T-cell (primary cell): ENCODE data around the gene TADA3. TPM values are rescaled to one million over a fixed set of nuclear protein-coding genes. Genes with fewer than 3 reads are reported as not detected.

Experiments
- ATAC-seq, 4 experiments: fragments of 200-7000 bp in 3 of 4; fragments of 150-1000 bp in 1 of 4; cut with Tn5 transposase; replicated peaks in 1 of 4; 1 replicate in 3 of 4; 2 replicates in 1 of 4; pipeline ENCODE4 v1.10.0; 2021; ENCODE audit warnings: moderate library complexity in 3 of 4, mild to moderate bottlenecking in 2 of 4, moderate number of reproducible peaks in 1 of 4
- CTCF ChIA-PET, 2 donors: fragments of 300-600 bp; sonication (Branson Sonifier 250); formaldehyde crosslinking; loops; one replicate each; lab custom pipeline; 2022; ENCODE audit warnings: antibody characterized with exemption in 2 of 2; lab: Charles Lee
- POLR2A ChIA-PET, 2 donors: fragments of 300-600 bp; sonication (Branson Sonifier 250); formaldehyde crosslinking; loops; one replicate each; lab custom pipeline; 2022; ENCODE audit warnings: antibody characterized with exemption in 2 of 2; lab: Charles Lee
- DNase-seq, 35 experiments: peaks; one replicate each; pipeline versions ENCODE4 v3.0.0 to v3.0.0-alpha.2; 2013 to 2023
- H3K27ac ChIP-seq: one replicate; pipeline ENCODE4 v1.5.1; 2013; ENCODE audit warnings: low read length
- H3K27me3 ChIP-seq, 2 experiments: replicated peaks in 1 of 2; 1 replicate in 1 of 2; 2 replicates in 1 of 2; pipeline versions ENCODE4 v1.6.1 to v1.7.0; 2013; ENCODE audit warnings: low read length in 1 of 2, mixed read lengths in 1 of 2; ENCODE audit not compliant: control insufficient read depth in 2 of 2, insufficient read depth in 2 of 2; ENCODE audit errors: extremely low read depth in 1 of 2
- H3K36me3 ChIP-seq, 2 donors: 1 replicate in 1 of 2; 2 replicates in 1 of 2; pipeline versions ENCODE4 v1.6.1 to v1.7.0; 2013; ENCODE audit warnings: low read length in 1 of 2; ENCODE audit not compliant: control insufficient read depth in 2 of 2, insufficient read depth in 1 of 2; ENCODE audit errors: extremely low read depth in 1 of 2
- H3K4me1 ChIP-seq, 2 experiments: 1 replicate in 1 of 2; 2 replicates in 1 of 2; pipeline versions ENCODE4 v1.6.1 to v1.7.0; 2013; ENCODE audit warnings: low read length in 2 of 2, mixed read lengths in 1 of 2; ENCODE audit not compliant: insufficient read depth in 2 of 2, control insufficient read depth in 1 of 2; ENCODE audit errors: extremely low read depth in 1 of 2
- H3K4me3 ChIP-seq, 2 donors: 1 replicate in 1 of 2; 2 replicates in 1 of 2; pipeline versions ENCODE4 v1.5.1 to v1.7.0; 2013; ENCODE audit warnings: mild to moderate bottlenecking in 2 of 2, low read length in 1 of 2, moderate library complexity in 1 of 2; ENCODE audit not compliant: control insufficient read depth in 1 of 2; ENCODE audit errors: extremely low read depth in 1 of 2
- H3K9me3 ChIP-seq: 2 replicates; pipeline ENCODE4 v1.7.0; 2013
- H3K27ac Mint-ChIP-seq, 2 donors: one replicate each; pipeline ENCODE4 v1.8.0; 2020 to 2021; ENCODE audit warnings: mild to moderate bottlenecking in 2 of 2, mixed read lengths in 2 of 2
- H3K27me3 Mint-ChIP-seq, 2 donors: one replicate each; pipeline ENCODE4 v1.8.0; 2021 to 2022; ENCODE audit warnings: mixed read lengths in 2 of 2
- H3K36me3 Mint-ChIP-seq: one replicate; pipeline ENCODE4 v1.8.0; 2021; ENCODE audit warnings: mixed read lengths
- H3K4me1 Mint-ChIP-seq, 3 donors: one replicate each; pipeline ENCODE4 v1.8.0; 2020 to 2022; ENCODE audit warnings: mixed read lengths in 3 of 3, mild to moderate bottlenecking in 1 of 3
- H3K4me3 Mint-ChIP-seq, 3 donors: one replicate each; pipeline ENCODE4 v1.8.0; 2020 to 2022; ENCODE audit warnings: mild to moderate bottlenecking in 3 of 3, mixed read lengths in 3 of 3, moderate library complexity in 3 of 3
- H3K9me3 Mint-ChIP-seq, 3 donors: one replicate each; pipeline ENCODE4 v1.8.0; 2020 to 2022; ENCODE audit warnings: mixed read lengths in 3 of 3
- WGBS: methylation state at CpG from one replicate; pipeline ENCODE4 v1.1.5; 2013; ENCODE audit warnings: missing lambda C conversion rate; ENCODE audit not compliant: insufficient coverage; 5-methylcytosine and 5-hydroxymethylcytosine counted together
- total RNA-seq, 35 experiments: library from RNA in 6 of 35; stranded (reverse) in 6 of 35; fragments of 120-200 nt in 1 of 35; gene quantifications; one replicate each; pipeline versions ENCODE4 v1.2.1 to v1.2.4 and lab custom pipeline; 2013 to 2026

TADA3 gene
- total RNA-seq, 5 donors from 2014 or later (not counting 1 experiment from before 2014, with no cell fraction given), result 29.1 to 46.5 (median 41.1) TPM

DNA sequence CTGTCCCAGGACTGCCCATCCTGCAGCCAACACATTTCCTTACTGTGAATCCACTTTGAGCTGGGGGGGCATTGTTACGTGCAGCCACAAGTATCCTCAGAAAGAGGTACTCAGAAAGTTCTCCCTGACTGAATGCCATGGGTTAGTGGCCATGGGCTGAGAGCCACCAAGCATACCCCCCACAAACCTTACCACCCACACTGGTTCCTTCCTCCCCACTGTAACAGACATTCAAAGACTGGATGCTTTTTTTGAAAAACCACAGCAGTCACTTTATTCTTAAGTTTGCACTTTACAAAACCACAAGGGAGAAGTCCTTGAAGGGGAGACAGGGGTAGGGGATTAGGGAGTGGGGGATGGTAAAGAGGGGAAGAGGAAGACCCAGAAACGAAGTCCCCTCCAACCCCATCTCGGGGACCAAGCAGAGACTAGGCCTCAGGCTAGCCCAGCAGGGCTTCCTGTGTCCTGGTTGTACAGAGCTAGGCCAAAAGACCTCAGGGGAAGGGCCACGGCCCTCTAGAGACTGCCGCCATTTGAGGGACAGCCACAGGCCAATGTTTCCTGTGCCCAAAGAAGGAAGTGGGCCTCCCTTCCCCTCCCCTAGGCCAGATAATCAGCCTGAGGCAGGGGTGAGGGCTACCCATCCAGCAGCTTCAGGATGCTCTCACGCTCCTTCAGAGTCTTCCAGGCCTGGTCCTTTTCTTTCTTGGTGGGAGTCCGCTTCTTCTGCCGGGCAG lies 12.4 kb downstream of the TADA3 start:
- POLR2A ChIA-PET, result no interaction called here

DNA sequence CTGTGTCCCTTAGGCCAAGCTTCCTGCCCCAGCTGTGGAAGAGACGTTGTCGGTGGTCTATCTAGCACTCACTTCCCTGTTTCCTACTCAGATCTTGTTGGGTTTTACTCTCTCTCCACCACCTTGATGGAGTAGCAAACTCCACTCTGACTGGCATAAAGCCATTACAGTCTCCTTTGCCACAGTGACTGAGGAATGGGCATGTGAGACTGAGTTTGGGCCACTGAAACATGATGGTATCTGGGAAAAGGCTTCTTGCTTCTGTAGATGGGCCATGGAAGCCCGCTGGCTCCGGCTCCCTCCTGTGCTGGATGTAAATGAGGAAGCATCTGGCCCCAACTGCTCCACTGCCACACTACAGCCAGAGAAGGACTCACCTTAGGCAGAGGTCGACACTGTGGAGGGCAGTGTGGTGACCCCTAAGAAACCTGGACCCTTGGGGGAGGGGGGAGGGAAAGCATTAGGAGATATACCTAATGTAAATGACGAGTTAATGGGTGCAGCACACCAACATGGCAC lies 13.1 kb downstream of the TADA3 start:
- H3K4me1 Mint-ChIP-seq, result peaks cover 44 to 68% (median 54%) of the 10 kb centered on the region in 3 donors
- POLR2A ChIA-PET, result no interaction called here

More for the DNA sequence above, 12.4 kb downstream of the TADA3 start:
- DNase-seq (peak in 18 of 35 experiments; percentile 8 to 47 (median 16)), ATAC-seq (peak; percentile 65 to 83 (median 70))
- Histone ChIP-seq H3K36me3 (peaks cover 10 to 21% of the 10 kb centered on the region in 2 donors), H3K4me1 (peaks cover 36 to 43% of the 10 kb centered on the region in 2 experiments), H3K27me3 (no peaks in the 10 kb centered on the region), H3K4me3 (peak overlapping the region in 1 of 2 donors; percentile 53), H3K27ac (peak overlapping the region; percentile 71), H3K9me3 (no peaks in the 10 kb centered on the region)
- Mint-ChIP-seq H3K4me3 (peak overlapping the region; percentile 6 to 71 (median 11)), H3K27ac (peak overlapping the region; percentile 21 to 84), H3K36me3 (peaks cover 16% of the 10 kb centered on the region), H3K4me1 (peaks cover 44 to 68% (median 54%) of the 10 kb centered on the region in 3 donors), H3K27me3 (no peaks in the 10 kb centered on the region), H3K9me3 (no peaks in the 10 kb centered on the region)
- CTCF ChIA-PET, result interaction anchor here in 1 of 2 donors (1.2 kb wide), 1 partner anchor 53 kb away, joined by 3 read pairs; no protein-coding TSS in a partner anchor
- WGBS, result 33% methylated on average over 7 of the region's 8 CpGs

DNA sequence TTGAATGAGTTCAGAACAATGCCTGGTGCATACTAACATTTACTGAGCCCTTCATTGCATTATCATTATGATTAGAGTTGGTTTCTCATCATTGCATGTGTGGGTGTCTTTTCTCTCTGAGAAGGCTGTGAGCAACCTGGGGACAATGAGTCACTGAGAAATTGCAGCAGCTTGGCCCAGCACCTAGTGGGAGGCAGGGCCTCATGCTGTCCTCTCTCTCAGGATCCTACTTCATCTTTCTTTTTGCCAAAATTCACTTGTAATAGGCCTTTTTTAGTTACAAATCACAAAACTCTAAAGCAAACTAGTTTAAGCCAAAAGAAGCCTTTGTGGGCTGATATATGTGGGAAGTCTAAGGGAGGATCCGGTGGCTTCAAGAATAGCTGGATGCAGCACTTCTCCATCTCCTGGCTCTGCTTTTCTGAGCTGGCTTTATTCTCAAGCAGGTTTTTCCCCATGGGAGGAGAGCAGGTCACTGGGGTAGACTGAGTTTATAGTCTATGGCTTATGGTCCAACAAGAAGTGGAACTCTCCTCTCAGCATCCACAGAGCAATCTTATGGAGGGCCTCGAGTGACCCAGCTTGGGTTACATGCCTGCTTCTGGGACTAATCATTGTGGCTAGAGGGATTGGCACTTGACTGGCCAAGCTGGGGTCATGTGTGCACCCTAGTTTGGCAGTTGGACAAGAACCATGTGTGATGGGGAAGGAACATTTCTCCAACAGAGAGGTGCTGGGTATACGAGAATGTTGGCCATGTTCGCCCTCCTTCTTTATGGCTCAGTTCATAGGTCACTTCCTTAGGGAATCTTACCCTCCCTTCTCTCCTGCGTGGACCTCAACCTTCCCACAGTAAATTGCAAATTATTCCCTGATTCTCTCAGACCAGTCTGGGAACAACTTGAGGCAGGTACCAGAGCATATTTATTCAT lies 13.9 kb downstream of the TADA3 start:
- no CpG with 5 or more reads among the region's 5 CpGs for WGBS
- H3K27me3 ChIP-seq, result no peaks in the 10 kb centered on the region
- no peak for ATAC-seq
- ChIA-PET POLR2A (no interaction called here), CTCF (no interaction called here)
- H3K36me3 ChIP-seq, result peaks cover 10% of the 10 kb centered on the region in 2 donors
- no peaks in the 10 kb centered on the region for H3K27me3 Mint-ChIP-seq
- peaks cover 36 to 43% of the 10 kb centered on the region in 2 experiments for H3K4me1 ChIP-seq
- H3K9me3 ChIP-seq, result no peaks in the 10 kb centered on the region
- H3K9me3 Mint-ChIP-seq, result no peaks in the 10 kb centered on the region
- peaks cover 15% of the 10 kb centered on the region for H3K36me3 Mint-ChIP-seq
- H3K27ac Mint-ChIP-seq, result peak overlapping the region in 1 of 2 donors; percentile 84
- H3K4me3 ChIP-seq, result no peak overlapping the region
- H3K27ac ChIP-seq, result no peak overlapping the region
- DNase-seq, result no peak
- peak overlapping the region in 1 of 3 donors; percentile 71 for H3K4me3 Mint-ChIP-seq
- peaks cover 44 to 68% (median 54%) of the 10 kb centered on the region in 3 donors for H3K4me1 Mint-ChIP-seq

More for the DNA sequence above, 13.1 kb downstream of the TADA3 start:
- Mint-ChIP-seq H3K4me3 (peak overlapping the region in 1 of 3 donors; percentile 71), H3K36me3 (peaks cover 15% of the 10 kb centered on the region), H3K27ac (peak overlapping the region; percentile 46 to 84), H3K9me3 (no peaks in the 10 kb centered on the region), H3K27me3 (no peaks in the 10 kb centered on the region)
- whole genome bisulfite sequencing, result no CpG with 5 or more reads among the region's 6 CpGs
- Histone ChIP-seq H3K27me3 (no peaks in the 10 kb centered on the region), H3K4me3 (no peak overlapping the region), H3K4me1 (peaks cover 36 to 43% of the 10 kb centered on the region in 2 experiments), H3K27ac (no peak overlapping the region), H3K36me3 (peaks cover 10 to 16% of the 10 kb centered on the region in 2 donors), H3K9me3 (no peaks in the 10 kb centered on the region)
- ATAC-seq (no peak), DNase-seq (no peak)
- CTCF ChIA-PET, result no interaction called here

DNA sequence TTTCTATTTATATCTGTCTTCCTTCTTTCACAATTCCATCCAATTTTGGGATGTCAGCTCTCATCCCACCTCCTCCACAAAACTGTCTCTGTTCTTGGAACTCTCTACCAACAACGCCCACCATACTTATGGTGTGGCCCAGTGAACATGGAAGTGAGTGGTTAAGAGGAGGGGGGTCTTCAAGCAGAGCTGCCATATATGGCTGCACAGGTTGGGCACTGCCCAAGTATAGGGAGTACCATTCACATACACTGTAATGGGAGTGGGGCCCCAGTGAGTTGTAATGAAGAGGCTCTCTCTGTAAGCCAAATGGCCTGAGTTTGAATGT lies 14.6 kb downstream of the TADA3 start:
- Mint-ChIP-seq H3K27ac (no peak overlapping the region), H3K9me3 (no peaks in the 10 kb centered on the region), H3K27me3 (no peaks in the 10 kb centered on the region), H3K4me3 (no peak overlapping the region), H3K36me3 (peaks cover 10% of the 10 kb centered on the region), H3K4me1 (peaks cover 40 to 64% (median 50%) of the 10 kb centered on the region in 3 donors)
- H3K36me3 ChIP-seq, result peaks cover 7 to 10% of the 10 kb centered on the region in 2 donors
- WGBS, result no CpG with 5 or more reads among the region's 1 CpG
- ChIA-PET CTCF (interaction anchor here in 1 of 2 donors (0.6 kb wide), 1 partner anchor 80 kb away, joined by 4 read pairs; no protein-coding TSS in a partner anchor), POLR2A (no interaction called here)
- ATAC-seq (no peak), DNase-seq (no peak)
- no peak overlapping the region for H3K27ac ChIP-seq
- no peaks in the 10 kb centered on the region for H3K9me3 ChIP-seq
- H3K4me3 ChIP-seq, result no peak overlapping the region
- H3K4me1 ChIP-seq, result peaks cover 36 to 43% of the 10 kb centered on the region in 2 experiments
- H3K27me3 ChIP-seq, result no peaks in the 10 kb centered on the region

DNA sequence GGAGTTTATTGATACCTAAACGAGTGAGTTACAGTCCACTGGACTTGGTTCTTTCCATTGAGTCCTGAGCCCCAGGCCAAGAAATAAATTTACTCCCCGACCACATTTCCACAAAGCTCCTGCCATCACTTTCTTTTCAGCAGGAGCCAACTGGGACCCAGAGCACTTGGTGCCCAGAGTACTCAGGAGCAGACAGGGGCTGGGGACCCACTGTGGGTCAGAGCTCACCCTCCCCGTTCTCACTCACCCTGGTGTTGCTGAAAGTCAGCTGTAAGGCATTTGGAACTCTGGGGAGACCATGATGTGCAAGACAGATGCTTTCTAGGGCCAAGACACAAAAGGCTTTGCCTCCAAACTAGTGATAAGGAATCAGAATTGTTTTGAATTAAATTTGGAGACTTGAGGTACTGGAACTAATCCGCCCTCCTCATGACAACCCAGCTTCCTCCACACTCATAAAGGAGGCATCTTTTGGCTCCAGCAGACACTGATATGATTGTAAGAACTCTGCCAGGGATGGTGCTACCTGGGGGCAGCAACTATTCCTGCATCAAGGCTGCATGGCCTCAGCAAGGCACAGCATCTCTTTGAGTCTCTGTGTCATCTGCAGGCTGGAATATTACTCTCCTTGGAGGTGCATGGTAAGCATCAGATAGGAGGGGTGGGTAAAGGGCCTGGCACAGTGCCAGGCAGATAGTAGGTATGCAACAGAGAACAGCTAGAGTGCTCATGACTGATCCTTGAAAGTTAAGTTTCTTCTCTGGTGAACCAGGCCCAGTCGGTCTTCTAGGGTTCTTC lies 15.2 kb downstream of the TADA3 start:
- 100% methylated on average over 2 of the region's 5 CpGs for WGBS
- H3K27me3 ChIP-seq, result no peaks in the 10 kb centered on the region
- H3K4me1 ChIP-seq, result peaks cover 34 to 39% of the 10 kb centered on the region in 2 experiments
- H3K27ac Mint-ChIP-seq, result no peak overlapping the region
- H3K9me3 Mint-ChIP-seq, result no peaks in the 10 kb centered on the region
- H3K27ac ChIP-seq, result no peak overlapping the region
- H3K36me3 Mint-ChIP-seq, result peaks cover 6% of the 10 kb centered on the region
- ChIA-PET CTCF (interaction anchor here in 1 of 2 donors (0.6 kb wide), 1 partner anchor 80 kb away, joined by 4 read pairs; no protein-coding TSS in a partner anchor), POLR2A (no interaction called here)
- peaks cover 36 to 58% (median 45%) of the 10 kb centered on the region in 3 donors for H3K4me1 Mint-ChIP-seq
- H3K36me3 ChIP-seq, result peaks cover 3 to 8% of the 10 kb centered on the region in 2 donors
- H3K4me3 ChIP-seq, result no peak overlapping the region
- ATAC-seq, result no peak
- DNase-seq, result no peak
- H3K4me3 Mint-ChIP-seq, result no peak overlapping the region
- H3K27me3 Mint-ChIP-seq, result no peaks in the 10 kb centered on the region
- H3K9me3 ChIP-seq, result no peaks in the 10 kb centered on the region
